ENCODE data around the gene HSDL1. TPM values are rescaled to one million over a fixed set of nuclear protein-coding genes. Genes with fewer than 3 reads are reported as not detected.

HSDL1 gene
- total RNA-seq, 1 donor from 2014 or later, result 22.5 TPM

- DNase-seq (no peak), ATAC-seq (no peak)
- Histone ChIP-seq H3K4me3 (no peak overlapping the region), H3K27ac (no peak overlapping the region), H3K27me3 (ENCODE audit: low read depth) (peaks cover 11% of the 10 kb centered on the region), H3K9me3 (no peaks in the 10 kb centered on the region), H3K4me1 (no peaks in the 10 kb centered on the region), H3K36me3 (no peaks in the 10 kb centered on the region)
- intact Hi-C loops (cut with DNase I), result no loop called here
- TF ChIP-seq, protein P1, sequence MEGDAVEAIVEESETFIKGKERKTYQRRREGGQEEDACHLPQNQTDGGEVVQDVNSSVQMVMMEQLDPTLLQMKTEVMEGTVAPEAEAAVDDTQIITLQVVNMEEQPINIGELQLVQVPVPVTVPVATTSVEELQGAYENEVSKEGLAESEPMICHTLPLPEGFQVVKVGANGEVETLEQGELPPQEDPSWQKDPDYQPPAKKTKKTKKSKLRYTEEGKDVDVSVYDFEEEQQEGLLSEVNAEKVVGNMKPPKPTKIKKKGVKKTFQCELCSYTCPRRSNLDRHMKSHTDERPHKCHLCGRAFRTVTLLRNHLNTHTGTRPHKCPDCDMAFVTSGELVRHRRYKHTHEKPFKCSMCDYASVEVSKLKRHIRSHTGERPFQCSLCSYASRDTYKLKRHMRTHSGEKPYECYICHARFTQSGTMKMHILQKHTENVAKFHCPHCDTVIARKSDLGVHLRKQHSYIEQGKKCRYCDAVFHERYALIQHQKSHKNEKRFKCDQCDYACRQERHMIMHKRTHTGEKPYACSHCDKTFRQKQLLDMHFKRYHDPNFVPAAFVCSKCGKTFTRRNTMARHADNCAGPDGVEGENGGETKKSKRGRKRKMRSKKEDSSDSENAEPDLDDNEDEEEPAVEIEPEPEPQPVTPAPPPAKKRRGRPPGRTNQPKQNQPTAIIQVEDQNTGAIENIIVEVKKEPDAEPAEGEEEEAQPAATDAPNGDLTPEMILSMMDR (IDR thresholded peaks at IDR 0.05), result no peak
Observed at GRCh38 chr16:84159800-84160199, 14.8 kb upstream of the HSDL1 start.

GRCh38 chr16:84159007-84159406 is 14.0 kb upstream of the HSDL1 start:
- ATAC-seq (no peak), DNase-seq (no peak)
- H3K4me1 ChIP-seq, result no peaks in the 10 kb centered on the region
- TF ChIP-seq, protein P1 (IDR thresholded peaks at IDR 0.05), result no peak
- H3K4me3 ChIP-seq, result no peak overlapping the region
- no peaks in the 10 kb centered on the region for H3K9me3 ChIP-seq
- H3K27me3 ChIP-seq (ENCODE audit: low read depth), result peaks cover 11% of the 10 kb centered on the region
- intact Hi-C loops (cut with DNase I), result no loop called here
- H3K27ac ChIP-seq, result no peak overlapping the region
- no peaks in the 10 kb centered on the region for H3K36me3 ChIP-seq

GRCh38 chr16:84156342-84156784 is 11.4 kb upstream of the HSDL1 start:
- H3K9me3 ChIP-seq, result no peaks in the 10 kb centered on the region
- no peaks in the 10 kb centered on the region for H3K36me3 ChIP-seq
- intact Hi-C loops (cut with DNase I), result no loop called here
- H3K4me3 ChIP-seq, result no peak overlapping the region
- ATAC-seq, result no peak
- peaks cover 11% of the 10 kb centered on the region for H3K27me3 ChIP-seq (ENCODE audit: low read depth)
- TF ChIP-seq, protein P1 (IDR thresholded peaks at IDR 0.05), result no peak
- no peak for DNase-seq
- no peaks in the 10 kb centered on the region for H3K4me1 ChIP-seq
- H3K27ac ChIP-seq, result no peak overlapping the region

- TF ChIP-seq, protein P1 (IDR thresholded peaks at IDR 0.05), result no peak
- intact Hi-C loops (cut with DNase I), result no loop called here
- Histone ChIP-seq H3K4me3 (no peak overlapping the region), H3K4me1 (no peaks in the 10 kb centered on the region), H3K9me3 (no peaks in the 10 kb centered on the region), H3K36me3 (no peaks in the 10 kb centered on the region), H3K27ac (no peak overlapping the region), H3K27me3 (ENCODE audit: low read depth) (peaks cover 8% of the 10 kb centered on the region)
- no peak for ATAC-seq
- no peak for DNase-seq
Observed at GRCh38 chr16:84155771-84156170, 10.8 kb upstream of the HSDL1 start.

DNA sequence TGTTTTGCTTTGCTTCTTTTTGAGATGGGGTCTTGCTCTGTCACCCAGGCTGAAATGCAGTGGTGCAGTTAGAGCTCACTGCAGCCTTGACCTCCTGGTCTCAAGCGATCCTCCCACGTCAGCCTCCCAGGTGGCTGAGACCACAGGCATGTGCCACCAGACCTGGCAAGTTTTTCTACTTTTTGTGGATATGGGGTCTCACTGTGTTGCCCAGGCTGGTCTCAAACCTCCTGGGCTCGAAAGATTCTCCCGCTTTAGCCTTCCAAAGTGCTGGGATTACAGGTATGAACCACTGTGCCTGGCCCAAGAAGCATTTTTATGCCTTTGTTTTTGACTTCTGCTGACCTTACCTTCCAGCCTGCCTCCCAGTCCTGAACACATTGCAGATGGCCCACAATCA is 10.2 kb upstream of the HSDL1 start:
- TF ChIP-seq, protein P1 (IDR thresholded peaks at IDR 0.05), result no peak
- Histone ChIP-seq H3K27ac (no peak overlapping the region), H3K4me3 (no peak overlapping the region), H3K36me3 (no peaks in the 10 kb centered on the region), H3K4me1 (no peaks in the 10 kb centered on the region), H3K27me3 (ENCODE audit: low read depth) (peaks cover 5% of the 10 kb centered on the region), H3K9me3 (no peaks in the 10 kb centered on the region)
- intact Hi-C loops (cut with DNase I), result no loop called here
- ATAC-seq, result no peak
- no peak for DNase-seq
